Keratinocyte (primary cell): ENCODE data around the gene XRRA1.

Experiments used
- EZH2 ChIP-seq: IDR thresholded peaks from one replicate; pipeline ENCODE4 v1.6.1; 2012; ENCODE audit warnings: inconsistent platforms, mild to moderate bottlenecking, low read length, moderate library complexity
- TF ChIP-seq, protein P1 (sequence below), 3 experiments: IDR thresholded peaks in 1 of 3; conservative IDR thresholded peaks in 1 of 3; optimal IDR thresholded peaks in 1 of 3; 2 replicates in 2 of 3; 3 replicates in 1 of 3; pipeline versions ENCODE3 to v1.5.1; 2011; ENCODE audit warnings: low read length in 3 of 3, mild to moderate bottlenecking in 3 of 3, moderate library complexity in 2 of 3, control low read depth in 1 of 3, inconsistent platforms in 1 of 3; ENCODE audit not compliant: insufficient read depth in 2 of 3; ENCODE audit errors: extremely low read depth in 1 of 3

GRCh38 chr11:74895340-74896116 is 53.4 kb downstream of the XRRA1 start:
- TF ChIP-seq, protein P1, sequence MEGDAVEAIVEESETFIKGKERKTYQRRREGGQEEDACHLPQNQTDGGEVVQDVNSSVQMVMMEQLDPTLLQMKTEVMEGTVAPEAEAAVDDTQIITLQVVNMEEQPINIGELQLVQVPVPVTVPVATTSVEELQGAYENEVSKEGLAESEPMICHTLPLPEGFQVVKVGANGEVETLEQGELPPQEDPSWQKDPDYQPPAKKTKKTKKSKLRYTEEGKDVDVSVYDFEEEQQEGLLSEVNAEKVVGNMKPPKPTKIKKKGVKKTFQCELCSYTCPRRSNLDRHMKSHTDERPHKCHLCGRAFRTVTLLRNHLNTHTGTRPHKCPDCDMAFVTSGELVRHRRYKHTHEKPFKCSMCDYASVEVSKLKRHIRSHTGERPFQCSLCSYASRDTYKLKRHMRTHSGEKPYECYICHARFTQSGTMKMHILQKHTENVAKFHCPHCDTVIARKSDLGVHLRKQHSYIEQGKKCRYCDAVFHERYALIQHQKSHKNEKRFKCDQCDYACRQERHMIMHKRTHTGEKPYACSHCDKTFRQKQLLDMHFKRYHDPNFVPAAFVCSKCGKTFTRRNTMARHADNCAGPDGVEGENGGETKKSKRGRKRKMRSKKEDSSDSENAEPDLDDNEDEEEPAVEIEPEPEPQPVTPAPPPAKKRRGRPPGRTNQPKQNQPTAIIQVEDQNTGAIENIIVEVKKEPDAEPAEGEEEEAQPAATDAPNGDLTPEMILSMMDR (optimal IDR thresholded peaks at IDR 0.05 in 1 of 3, IDR thresholded peaks at IDR 0.05 in 1 of 3, conservative IDR thresholded peaks at IDR 0.05 in 1 of 3; ENCODE audit: extremely low read depth in 1 of 3, insufficient read depth in 2 of 3, low read length in 3 of 3): no peak
- no peak for TF ChIP-seq EZH2
